ENCODE measurements around the gene HSF2.

Gene HSF2

GRCh38 chr6:122385857-122386612 lies 13.4 kb upstream of the HSF2 start:
- H3K4me3 ChIP-seq (ENCODE audit: low read depth, low read length), result no peak overlapping the region
- no peak for DNase-seq (ENCODE audit: low read depth, low spot score)
- TF ChIP-seq CTCF (IDR thresholded peaks at IDR 0.05; ENCODE audit: low read depth, low read length), result no peak
- in situ Hi-C loops (cut with HindIII; ENCODE audit: low sequenced_read_pairs), result no loop called here

- no peak for DNase-seq (ENCODE audit: low read depth, low spot score)
- no peak for TF ChIP-seq CTCF (IDR thresholded peaks at IDR 0.05; ENCODE audit: low read depth, low read length)
- no peak overlapping the region for H3K4me3 ChIP-seq (ENCODE audit: low read depth, low read length)
- in situ Hi-C loops (cut with HindIII; ENCODE audit: low sequenced_read_pairs), result no loop called here
Observed at GRCh38 chr6:122388945-122389344, 10.5 kb upstream of the HSF2 start.

GRCh38 chr6:122389704-122390372 lies 9.6 kb upstream of the HSF2 start:
- in situ Hi-C loops (cut with HindIII; ENCODE audit: low sequenced_read_pairs), result no loop called here
- DNase-seq (ENCODE audit: low read depth, low spot score), result no peak
- no peak for TF ChIP-seq CTCF (IDR thresholded peaks at IDR 0.05; ENCODE audit: low read depth, low read length)
- H3K4me3 ChIP-seq (ENCODE audit: low read depth, low read length), result no peak overlapping the region

- in situ Hi-C loops (cut with HindIII; ENCODE audit: low sequenced_read_pairs), result no loop called here
- no peak overlapping the region for H3K4me3 ChIP-seq (ENCODE audit: low read depth, low read length)
- no peak for DNase-seq (ENCODE audit: low read depth, low spot score)
- no peak for TF ChIP-seq CTCF (IDR thresholded peaks at IDR 0.05; ENCODE audit: low read depth, low read length)
Observed at GRCh38 chr6:122392564-122393350, 6.7 kb upstream of the HSF2 start.

- H3K4me3 ChIP-seq (ENCODE audit: low read depth, low read length), result no peak overlapping the region
- DNase-seq (ENCODE audit: low read depth, low spot score), result no peak
- TF ChIP-seq CTCF (IDR thresholded peaks at IDR 0.05; ENCODE audit: low read depth, low read length), result no peak
- in situ Hi-C loops (cut with HindIII; ENCODE audit: low sequenced_read_pairs), result no loop called here
Observed at GRCh38 chr6:122393351-122393896, 6.0 kb upstream of the HSF2 start.

- in situ Hi-C loops (cut with HindIII; ENCODE audit: low sequenced_read_pairs), result no loop called here
- H3K4me3 ChIP-seq (ENCODE audit: low read depth, low read length), result no peak overlapping the region
- no peak for TF ChIP-seq CTCF (IDR thresholded peaks at IDR 0.05; ENCODE audit: low read depth, low read length)
- no peak for DNase-seq (ENCODE audit: low read depth, low spot score)
Observed at GRCh38 chr6:122394016-122394415, 5.4 kb upstream of the HSF2 start.
